Hindlimb muscle (tissue), 1 donor: ENCODE results near the gene TEX10. TPM values are rescaled to one million over a fixed set of nuclear protein-coding genes. Genes with fewer than 3 reads are reported as not detected.
A peak's percentile ranks its signal among the peaks of the same experiment; 100 is the strongest.
"Not testable (repeated sequence)": the region's sequence is repeated elsewhere in the genome, so short reads cannot be mapped to it uniquely, and the experiment has no call there.

Experiments used
- DNase-seq: peaks from one replicate; pipeline ENCODE4 v3.0.0-alpha.2; 2013
- polyA plus RNA-seq: library from polyadenylated mRNA; unstranded; fragments of 120-200 nt; gene quantifications from one replicate; pipeline ENCODE4 v1.2.1, GENCODE V29; 2013; ENCODE audit not compliant: insufficient read length

TEX10 gene
- polyA plus RNA-seq, 1 donor = 22.2 TPM

DNA sequence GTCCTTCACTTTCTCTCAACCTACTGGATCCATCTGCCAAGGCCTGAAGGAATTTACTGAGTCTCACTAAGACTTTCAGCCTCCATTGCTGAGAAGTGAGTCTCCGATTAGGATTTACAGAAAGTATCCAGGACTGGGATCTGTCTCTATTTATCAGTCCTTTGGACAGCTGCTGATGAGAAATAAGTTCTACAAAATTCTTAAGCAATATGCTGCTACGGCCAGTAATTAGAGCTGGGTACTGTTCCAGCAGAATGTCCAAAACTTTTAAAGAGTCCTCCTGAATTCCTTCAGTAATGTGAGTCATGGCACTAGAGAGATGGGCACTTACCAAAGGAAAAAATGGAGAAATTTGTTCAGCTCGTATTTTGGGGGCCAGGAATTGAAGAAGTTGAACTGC, 5.9 kb downstream of the TEX10 start:
- DNase-seq = no peak

DNA sequence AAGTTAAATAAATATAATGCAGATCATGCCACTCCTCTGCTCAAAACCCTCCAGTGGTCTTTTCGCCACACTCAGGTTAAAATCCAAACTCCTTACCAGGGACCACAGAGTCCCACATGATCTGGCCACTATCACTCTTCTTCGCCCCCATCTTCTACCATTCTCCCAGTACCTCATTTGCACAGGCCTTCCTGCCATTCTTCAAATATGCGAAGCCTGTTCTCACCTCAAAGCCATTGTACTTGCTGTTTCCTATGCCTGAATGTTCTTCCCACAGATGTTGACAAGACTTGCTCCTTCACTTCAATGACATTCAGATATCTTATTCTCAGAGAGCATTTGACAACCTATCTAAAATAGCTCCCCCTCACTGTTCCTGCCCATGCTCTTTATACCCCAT, 10.9 kb downstream of the TEX10 start:
- no peak for DNase-seq

DNA sequence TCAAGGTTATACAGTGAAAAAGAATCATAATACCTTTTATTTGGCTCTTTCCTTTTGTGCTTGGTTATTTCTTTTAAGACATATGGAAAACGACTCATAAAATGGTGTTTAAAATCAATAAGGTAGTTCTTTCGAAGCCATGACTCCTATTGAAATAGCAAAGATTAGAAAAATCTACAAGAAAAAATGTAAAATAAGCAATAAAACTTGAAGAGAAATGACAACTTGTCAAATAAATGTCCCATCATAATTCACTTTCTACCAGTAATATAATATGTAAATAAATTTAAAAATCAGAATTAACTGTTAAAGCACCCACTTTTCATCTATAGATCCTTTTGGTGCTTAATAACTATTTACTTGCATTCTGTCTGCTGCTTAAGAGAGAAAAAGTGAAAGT, 12.5 kb downstream of the TEX10 start:
- no peak for DNase-seq

DNA sequence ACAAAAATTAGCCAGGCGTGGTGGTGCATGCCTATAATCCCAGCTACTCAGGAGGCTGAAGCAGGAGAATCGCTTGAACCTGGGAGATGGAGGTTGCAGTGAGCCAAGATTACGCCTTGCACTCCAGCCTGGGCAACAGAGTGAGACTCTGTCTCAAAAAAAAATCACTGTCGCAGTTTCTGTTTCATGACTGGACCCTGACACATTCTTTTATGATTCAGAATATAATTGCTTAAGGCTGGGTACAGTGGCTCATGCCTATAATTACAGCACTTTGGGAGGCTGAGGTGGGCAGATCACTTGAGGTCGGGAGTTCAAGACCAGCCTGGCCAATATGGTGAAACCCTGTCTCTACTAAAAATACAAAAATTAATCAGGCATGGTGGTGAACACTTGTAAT, 14.0 kb downstream of the TEX10 start:
- DNase-seq = not testable (repeated sequence)

DNA sequence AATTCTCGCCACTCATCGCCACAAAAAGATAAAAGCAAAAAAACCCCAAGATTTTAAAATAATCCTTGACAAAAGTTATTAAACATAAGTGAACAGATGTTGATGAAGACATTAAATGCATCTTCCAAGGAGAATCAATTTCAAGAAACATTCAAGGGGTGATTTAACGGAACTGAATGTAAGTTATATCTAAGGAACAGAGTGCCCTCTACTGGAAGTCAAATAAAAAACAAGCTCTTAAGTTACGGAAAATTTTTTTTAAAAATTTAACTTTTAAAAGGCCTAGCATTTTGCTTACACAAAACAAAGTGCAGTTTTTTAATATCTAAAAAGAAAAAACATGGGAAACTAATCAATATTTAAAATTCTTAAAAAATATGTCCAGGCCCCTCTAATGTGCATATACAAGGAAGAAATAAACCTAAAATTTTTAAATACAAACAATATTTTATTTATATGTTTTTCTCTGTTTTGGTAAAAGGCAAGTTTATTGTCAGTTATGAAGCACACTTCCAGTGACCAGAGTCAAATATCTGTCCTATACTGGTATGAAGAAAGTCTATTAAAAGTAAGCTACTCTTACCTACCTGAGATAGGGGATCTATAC, 28.0 kb downstream of the TEX10 start:
- peak; percentile 12 for DNase-seq

DNA sequence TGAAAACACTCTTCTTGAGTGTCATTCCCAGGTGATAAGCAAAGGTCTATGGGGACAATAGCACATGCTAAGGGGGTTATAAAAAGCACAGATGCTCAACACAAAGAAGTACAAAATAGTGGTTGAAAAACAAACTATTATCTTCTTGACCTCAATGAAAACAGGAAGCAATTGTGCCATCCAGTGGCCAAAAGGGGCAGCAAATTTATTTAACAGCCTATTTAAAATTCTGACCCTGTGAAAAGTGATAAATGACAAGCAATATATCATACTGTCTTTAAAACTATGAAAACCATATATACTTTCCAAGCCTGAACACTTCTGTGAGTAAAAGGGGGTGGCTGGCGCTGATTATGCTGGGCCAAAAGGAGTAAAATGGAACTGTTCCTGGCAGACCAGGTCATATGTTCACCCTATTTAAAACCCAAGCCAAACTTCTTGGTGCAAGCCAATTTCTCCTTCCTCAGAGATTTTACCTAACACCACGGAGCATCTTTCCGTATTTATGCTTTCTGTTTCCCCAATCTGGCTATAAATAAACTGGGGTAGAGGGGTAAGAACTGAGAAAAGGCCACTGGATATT, 29.7 kb downstream of the TEX10 start:
- DNase-seq = peak; percentile 27

DNA sequence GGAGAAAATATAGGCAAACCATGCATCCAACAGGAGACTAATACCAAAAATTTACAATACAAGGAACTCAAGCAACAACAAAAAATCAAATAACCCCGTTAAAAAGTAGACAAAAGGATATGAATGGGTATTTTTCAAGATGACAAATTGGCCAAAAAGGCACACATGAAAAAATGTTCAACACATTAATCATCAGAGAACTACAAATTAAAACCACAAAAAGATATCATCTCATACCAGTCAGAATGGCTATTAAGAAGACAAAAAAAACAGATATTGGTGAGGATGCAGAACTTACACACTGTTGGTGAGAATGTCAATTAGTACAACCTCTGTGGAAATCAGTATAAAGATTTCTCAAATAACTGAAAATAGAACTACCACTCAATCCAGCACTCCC, 35.0 kb downstream of the TEX10 start:
- no peak for DNase-seq

DNA sequence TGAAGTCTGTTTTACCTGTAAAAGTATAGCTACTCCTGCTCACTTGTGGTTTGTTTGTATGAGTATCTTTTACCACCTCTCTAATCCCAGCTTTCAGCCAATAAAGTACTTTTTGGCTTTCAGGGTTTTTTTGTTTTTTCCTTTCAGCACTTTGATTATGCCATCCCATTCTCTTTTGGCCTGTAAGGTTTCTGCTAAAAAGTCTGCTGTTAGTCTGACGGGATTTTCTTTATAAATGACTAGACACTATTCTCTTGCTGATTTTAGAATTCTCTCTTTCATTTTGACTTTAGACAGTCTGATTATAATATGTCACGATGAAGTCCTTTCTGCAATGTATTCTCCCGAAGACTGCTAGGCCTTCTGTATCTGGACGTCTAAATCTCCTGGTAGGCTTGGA, 37.2 kb downstream of the TEX10 start:
- DNase-seq = no peak

DNA sequence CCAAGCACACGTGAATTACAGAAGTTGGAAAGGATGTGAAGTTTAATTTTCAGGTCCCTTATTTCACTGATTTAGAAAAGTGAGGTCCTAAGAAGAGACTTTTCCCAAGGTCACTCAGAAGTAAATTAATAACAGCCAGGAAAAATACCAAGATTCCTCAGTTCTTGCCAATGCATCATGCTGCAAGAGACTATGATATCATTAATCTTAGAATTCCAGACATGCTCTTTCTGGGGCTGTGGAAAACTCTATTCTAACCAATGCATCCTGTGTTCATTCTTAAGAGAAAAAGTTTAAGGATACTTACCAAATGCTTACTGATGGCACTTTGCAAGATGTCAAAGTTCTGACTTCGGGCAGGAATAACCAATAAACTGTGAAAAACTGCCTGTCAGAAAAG, 42.8 kb downstream of the TEX10 start:
- no peak for DNase-seq

DNA sequence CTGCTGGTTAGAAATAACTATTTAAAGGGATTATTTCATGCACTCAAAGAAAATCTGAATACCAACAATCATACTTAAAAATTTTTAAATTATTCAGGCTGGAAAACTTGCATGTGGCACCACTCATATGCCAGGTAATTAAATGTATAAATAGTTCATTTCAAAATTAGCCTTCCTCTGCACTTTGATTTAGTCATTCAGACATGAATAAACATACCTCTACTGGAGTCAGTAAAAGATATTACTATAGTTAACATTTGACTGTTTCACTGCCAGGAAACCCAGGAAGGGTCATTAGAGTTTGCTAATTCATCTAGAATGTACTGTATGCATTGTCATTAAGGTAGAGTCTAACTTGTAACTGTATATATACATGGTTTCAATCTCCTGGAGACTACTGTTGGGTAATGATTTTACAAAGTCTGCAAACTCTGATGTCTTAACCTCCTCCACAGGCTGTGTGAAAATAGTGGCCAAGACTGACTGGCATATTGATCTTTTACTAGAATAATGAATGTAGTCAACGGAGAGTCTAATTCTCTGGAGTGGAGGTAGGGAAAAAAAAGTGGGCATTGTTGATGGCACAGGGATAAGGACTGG, 43.7 kb downstream of the TEX10 start:
- no peak for DNase-seq

DNA sequence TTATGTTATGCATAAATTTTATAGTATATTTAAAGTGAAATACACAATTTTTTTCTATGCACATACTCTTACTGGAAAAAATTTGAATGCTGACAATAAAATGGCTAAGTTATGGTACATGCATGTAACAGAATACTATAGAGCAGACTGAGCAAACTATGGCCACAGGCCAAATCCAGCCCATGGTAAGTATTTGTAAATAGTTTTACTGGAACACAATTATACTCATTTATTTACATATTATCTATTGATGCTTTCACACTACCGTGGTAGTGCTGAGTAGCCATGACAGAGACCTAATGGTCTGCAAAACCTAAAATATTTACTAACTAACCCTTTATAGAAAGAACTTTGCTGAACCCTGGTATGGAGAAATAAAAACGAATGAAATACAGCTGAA, 45.7 kb downstream of the TEX10 start:
- no peak for DNase-seq

DNA sequence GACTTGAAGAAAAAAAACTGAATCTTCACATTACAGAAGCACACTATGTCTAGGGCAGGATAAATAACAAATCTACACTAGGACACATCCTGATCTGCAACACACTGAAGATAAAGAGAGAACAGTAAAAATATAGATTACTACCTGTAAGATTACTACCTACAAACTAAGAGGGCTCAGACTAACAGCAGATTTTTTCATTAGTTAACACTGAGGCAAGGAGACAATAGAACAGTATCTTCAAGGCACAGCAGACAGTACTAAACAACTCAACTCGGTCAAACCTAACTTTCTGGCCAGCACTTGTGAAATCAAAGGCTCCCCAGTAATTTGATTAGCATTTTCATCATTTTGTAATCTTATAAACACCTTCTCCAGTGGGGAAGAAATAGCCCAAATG, 46.5 kb downstream of the TEX10 start:
- DNase-seq = no peak

DNA sequence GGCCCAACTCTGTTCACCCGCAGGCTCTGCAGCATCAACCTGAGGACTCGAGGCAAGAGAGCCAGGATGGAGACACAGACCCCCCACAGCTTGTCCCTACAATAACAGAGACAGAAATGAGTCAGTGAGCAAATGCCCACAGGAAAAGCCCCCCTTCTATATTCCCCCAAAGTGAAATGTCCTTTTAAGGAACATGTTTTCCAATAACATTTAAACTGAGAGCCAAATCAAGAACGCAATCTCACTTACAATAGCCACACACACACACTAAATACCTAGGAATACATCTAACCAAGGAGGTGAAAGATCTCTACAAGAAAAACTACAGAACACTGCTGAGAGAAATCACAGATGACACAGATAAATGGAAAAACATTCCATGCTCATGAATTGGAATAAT, 49.0 kb downstream of the TEX10 start:
- no peak for DNase-seq

DNA sequence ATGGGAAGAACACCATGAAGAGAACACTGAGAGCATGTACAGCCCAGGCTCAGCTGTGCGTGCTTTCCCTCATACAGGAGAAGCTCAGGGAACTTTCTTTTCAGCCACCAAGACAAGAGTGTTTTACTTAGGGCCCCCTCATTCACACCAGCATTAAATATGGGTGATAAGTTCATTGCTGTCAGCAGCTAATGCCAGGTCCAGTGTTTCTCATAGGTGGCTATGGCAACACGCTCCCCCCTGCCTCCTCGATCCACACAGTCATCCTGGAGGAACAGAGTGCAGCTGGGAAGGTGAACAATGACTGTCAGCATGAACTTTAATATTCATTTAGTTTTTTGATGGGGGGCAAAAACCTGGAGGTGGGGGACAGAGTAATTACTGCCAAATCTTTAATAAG, 54.4 kb downstream of the TEX10 start:
- no peak for DNase-seq

DNA sequence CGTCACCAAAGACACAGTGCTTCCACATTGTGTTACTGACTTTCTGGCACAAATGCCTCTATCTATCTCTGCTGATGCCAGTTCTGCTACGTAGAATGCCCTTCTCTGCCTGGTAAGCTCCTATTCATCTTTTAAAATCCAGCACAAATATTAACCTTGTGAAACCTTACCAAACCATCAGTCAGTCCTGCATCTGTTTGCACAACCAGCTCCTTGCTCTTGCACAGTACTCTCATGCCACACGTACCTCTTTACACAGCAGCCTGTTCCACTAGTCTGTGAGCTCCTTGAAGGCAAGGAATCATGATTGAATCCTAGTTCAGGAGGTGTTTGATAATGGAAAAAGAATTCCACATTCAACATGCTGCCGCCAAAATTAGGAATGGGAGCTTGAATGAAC, 56.3 kb downstream of the TEX10 start:
- DNase-seq = no peak

DNA sequence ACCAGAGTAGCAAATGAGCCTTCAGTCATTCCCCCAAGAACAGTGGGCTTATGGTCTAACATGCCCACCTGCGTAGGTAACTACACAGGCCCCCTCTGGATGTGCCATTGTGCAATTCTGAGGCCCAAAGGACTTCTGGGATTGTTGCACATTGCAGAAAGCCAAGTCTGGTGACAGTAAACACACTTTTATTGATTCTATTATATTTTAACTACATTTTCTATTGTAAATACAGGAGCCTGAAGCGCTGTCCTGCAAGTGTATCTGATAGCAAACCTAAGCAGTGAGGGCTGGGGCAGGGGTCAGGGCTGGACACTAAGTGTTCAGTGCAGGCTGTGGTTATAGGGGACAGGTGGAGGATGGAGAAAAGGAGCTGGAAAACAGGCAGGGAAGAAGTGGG, 57.5 kb downstream of the TEX10 start:
- no peak for DNase-seq

DNA sequence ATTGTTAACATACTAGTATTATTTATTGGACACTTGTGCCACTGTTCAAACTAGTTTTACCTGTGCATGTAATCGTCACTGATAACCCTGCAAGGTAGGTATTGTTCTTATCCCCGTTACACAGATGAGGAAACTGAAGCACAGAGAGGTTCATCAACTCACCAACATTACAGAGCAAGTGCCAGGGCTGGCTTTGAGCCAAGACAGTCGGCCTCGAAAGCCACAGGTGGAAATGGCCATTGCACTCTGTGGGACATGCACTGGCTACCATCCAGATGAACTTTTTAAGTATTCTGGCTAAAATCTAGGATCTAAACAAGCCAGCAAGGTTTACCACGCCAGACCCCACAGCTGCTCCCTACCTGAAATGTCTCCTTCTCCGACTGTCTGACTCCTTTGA, 57.9 kb downstream of the TEX10 start:
- DNase-seq = no peak

DNA sequence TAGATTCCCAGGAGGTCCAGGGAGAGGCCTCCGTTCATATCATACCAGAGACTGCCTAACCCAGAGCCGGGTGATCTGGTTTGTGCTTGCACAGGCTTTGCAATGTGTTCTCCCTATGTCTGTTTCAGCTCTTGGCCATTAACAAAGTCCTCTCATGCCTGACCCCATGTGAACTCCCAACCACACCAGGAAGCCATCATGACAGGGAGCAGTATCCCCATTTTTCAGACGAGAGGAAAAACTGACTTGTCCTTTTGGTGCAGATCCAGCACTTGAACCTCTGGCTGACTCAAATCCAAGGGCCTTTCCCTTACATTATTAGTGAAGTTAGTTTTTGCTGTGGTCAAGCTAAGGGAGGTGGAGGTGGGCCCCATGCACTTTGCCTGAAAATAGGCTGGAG, 58.4 kb downstream of the TEX10 start:
- DNase-seq = no peak

DNA sequence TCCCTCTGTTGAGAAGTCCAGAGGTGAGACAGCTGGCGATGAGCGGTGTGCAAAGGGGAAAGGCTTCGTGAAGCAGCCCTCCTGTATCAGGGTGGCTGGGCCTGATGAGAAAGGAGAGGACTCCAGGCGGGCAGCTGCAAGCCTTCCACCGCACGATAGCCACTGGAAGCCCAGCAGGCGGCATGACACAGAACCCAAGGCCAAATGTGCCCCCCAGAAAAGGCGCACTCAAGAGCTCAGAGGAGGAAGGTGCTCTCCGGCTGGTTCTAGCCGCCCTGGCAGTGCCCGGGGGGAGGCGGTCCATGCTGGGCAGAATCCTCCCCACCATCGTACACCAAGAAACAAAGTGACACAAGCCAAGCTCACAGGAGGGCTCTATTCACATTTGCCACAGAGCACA, 60.3 kb downstream of the TEX10 start:
- no peak for DNase-seq

DNA sequence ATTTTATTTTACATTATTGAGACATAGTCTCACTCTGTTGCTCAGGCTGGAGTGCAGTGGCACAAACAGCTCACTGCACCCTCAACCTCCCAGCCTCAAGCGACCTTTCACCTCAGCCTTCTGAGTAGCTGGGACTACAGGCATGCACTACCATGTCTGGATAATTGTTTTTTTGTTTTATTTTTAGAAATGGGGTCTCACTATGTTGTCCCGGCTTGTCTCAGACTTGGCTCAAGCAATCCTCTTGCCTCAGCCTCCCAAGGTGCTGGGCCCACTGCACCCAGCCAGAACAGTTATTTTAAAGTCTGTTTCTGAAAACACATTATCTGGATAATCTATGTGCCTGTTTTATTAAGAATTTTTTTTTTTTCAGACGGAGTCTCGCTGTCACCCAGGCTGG, 62.0 kb downstream of the TEX10 start:
- no peak for DNase-seq

DNA sequence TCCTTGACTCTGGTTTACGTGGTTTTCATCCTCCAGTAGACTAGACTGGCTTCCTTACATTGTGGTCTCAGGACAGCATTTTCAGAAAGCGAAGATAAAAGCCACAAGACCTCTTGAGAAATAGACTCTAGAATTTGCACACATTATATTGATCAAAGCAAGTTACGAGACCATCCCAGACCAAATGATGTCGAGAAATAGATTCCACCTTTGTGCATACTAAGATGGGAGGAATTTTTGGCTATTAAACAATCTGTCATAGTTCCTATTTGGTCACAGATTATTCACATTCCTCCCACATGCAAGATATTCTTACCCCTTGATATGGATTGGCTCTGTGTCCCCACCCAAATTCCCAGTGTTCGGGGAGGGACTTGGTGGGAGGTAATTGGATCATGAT, 65.6 kb downstream of the TEX10 start:
- no peak for DNase-seq

DNA sequence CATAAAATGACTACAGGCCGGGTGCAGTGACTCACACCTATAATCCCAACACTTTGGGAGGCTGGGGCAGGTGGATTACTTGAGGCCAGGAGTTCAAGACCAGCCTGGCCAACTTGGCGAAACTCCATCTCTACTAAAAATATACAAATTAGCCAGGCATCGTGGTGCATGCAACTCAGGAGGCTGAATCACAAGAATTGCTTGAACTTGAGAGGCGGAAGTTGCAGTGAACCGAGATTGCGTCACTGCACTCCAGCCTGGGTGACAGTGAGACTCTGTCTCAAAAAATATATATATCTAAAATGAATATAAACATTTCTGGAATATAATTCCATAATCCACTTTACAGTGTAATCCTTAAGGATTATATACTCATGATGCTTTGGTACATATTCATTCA, 66.5 kb downstream of the TEX10 start:
- no peak for DNase-seq

DNA sequence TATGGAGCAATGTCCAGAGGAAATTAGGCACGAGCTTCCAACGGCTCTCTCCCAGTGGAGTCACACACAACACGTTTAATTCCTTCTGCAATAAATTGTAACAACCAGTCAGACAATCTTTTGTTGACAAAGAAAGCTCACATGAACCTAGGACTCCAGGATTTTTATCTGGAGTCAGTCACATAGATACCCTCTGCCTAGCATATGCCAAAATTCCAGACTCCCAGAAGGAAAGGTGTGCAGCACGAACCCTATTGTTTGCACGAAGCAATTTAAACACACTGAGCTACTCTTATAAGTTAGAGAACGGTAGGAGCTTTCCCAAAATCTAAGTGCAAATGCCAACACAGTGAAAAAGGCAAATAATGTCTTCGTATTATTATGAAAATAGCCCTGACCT, 67.1 kb downstream of the TEX10 start:
- DNase-seq = no peak

DNA sequence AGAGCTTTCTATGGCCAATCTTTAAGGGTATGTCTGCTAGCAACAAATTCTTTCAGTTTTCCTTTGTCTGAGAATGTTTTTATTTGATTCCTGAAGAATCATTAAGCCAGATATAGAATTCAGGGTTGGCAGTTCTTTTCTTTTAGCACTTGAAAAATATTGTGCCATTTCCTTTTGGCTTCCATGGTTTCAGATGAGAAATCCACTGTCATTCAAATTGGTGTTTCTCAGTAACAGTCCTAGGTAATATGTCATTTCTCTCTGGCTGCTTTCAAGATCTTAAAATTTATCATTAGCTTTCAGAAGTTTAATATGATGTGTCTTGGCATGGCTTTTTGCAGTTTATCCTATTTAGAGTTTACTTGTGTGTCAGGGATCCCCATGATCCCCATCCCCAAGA, 67.7 kb downstream of the TEX10 start:
- no peak for DNase-seq

DNA sequence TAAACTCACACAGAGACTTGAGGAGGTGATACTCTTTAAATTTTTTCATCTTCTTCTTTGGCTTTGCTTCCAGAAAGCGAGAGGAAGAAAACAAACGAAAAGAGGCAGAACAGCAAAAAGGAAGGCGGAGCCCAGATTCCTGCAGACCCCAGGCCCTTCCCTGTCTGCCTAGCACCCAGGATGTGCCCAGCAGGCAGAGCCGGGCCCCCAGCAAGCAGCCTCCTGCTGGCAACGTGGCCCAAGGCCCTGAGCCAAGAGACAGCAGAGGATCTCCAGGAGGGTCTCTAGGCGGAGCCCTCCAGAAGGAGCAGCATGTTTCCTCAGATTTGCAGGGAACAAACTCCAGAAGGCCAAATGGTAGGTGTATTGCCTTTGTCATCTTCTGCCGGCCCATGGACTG, 68.5 kb downstream of the TEX10 start:
- no peak for DNase-seq
